Gastrocnemius medialis (tissue), 4 donors: Measurements from ENCODE around the gene LBHD2.

ENCODE experiments used
- POLR2A ChIP-seq, 2 donors: fragments of 450-650 bp; IDR thresholded peaks; one replicate each; pipeline ENCODE4 v1.6.1; 2017; ENCODE audit warnings: antibody characterized with exemption in 2 of 2, mild to moderate bottlenecking in 2 of 2, moderate library complexity in 2 of 2
- TF ChIP-seq, protein P1 (sequence below), 5 experiments: fragments of 450-650 bp in 3 of 5; fragments of 200-600 bp in 2 of 5; sonication (generic) in 2 of 5; IDR thresholded peaks in 4 of 5; conservative IDR thresholded peaks in 1 of 5; 1 replicate in 4 of 5; 2 replicates in 1 of 5; pipeline ENCODE4 v1.5.1; 2016 to 2019; ENCODE audit warnings: antibody characterized with exemption in 5 of 5, mild to moderate bottlenecking in 3 of 5, moderate library complexity in 3 of 5

DNA sequence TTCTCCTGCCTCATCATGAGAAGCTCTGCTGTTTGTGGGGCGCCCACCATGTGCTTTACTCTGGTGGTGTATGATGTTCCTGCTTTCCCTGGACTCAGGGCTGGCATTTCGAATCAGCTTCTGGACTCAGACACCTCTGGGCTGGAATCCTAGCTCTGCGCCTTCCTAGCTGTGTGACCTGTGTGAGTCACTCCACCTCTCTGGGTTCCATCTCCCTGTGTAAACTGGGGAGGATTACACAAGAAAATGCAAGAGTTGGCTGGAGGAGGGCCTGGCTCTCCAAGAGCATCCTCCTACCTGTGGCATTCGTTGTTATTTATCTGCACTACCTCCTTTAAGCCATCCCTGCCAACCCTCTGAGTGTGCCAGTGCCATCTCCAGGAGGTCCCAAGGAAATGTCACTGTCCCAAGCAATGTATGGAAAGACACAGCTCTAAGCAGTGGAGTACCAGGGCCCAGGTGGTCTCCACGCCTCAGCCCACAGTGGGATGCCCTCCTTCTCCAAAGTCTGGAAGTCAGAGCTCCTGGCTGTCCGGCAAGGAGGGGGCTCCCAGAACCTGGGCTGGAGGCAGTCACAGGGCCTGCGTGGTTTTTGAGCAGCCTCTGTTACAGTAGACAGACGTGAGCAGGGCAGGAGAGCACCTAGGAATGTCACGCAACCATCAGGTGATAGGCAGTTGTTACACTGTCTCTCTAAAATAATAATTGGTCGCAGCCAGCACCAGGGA, 32.0 kb downstream of the LBHD2 start:
- no peak for TF ChIP-seq POLR2A (IDR thresholded peaks at IDR 0.05)
- TF ChIP-seq, protein P1, sequence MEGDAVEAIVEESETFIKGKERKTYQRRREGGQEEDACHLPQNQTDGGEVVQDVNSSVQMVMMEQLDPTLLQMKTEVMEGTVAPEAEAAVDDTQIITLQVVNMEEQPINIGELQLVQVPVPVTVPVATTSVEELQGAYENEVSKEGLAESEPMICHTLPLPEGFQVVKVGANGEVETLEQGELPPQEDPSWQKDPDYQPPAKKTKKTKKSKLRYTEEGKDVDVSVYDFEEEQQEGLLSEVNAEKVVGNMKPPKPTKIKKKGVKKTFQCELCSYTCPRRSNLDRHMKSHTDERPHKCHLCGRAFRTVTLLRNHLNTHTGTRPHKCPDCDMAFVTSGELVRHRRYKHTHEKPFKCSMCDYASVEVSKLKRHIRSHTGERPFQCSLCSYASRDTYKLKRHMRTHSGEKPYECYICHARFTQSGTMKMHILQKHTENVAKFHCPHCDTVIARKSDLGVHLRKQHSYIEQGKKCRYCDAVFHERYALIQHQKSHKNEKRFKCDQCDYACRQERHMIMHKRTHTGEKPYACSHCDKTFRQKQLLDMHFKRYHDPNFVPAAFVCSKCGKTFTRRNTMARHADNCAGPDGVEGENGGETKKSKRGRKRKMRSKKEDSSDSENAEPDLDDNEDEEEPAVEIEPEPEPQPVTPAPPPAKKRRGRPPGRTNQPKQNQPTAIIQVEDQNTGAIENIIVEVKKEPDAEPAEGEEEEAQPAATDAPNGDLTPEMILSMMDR (IDR thresholded peaks at IDR 0.05 in 4 of 5, conservative IDR thresholded peaks at IDR 0.05 in 1 of 5): no peak
